Testis (tissue), 3 donors: ENCODE results near the gene CLEC16A. TPM values are rescaled to one million over a fixed set of nuclear protein-coding genes. Genes with fewer than 3 reads are reported as not detected.

Experiments used
- DNase-seq: peaks from one replicate; pipeline ENCODE4 v3.0.0-alpha.2; 2019
- H3K27ac ChIP-seq, 2 donors: fragments of 200-600 bp; sonication (generic); one replicate each; pipeline ENCODE4 v1.5.1; 2019
- H3K27me3 ChIP-seq: fragments of 200-600 bp; sonication (generic); one replicate; pipeline ENCODE4 v1.5.1; 2019
- H3K36me3 ChIP-seq: fragments of 200-600 bp; sonication (generic); one replicate; pipeline ENCODE4 v1.5.1; 2017; ENCODE audit warnings: low read depth; ENCODE audit errors: missing control alignments
- H3K4me1 ChIP-seq: fragments of 200-600 bp; sonication (generic); one replicate; pipeline ENCODE4 v1.5.1; 2019
- H3K4me3 ChIP-seq, 2 donors: fragments of 200-600 bp; sonication (generic); one replicate each; pipeline ENCODE4 v1.5.1; 2017 to 2019
- H3K9me3 ChIP-seq: fragments of 200-600 bp; sonication (generic); one replicate; pipeline ENCODE4 v1.5.1; 2017
- CTCF ChIP-seq, 3 experiments: fragments of 450-650 bp in 2 of 3; fragments of 200-600 bp in 1 of 3; sonication (generic) in 1 of 3; IDR thresholded peaks; one replicate each; pipeline ENCODE4 v1.5.1; 2016 to 2019; ENCODE audit warnings: antibody characterized with exemption in 3 of 3, mild to moderate bottlenecking in 2 of 3, moderate library complexity in 1 of 3
- POLR2A ChIP-seq: fragments of 450-650 bp; IDR thresholded peaks from one replicate; pipeline ENCODE4 v1.6.1; 2017; ENCODE audit warnings: antibody characterized with exemption, mild to moderate bottlenecking, moderate library complexity
- WGBS, 2 donors: methylation state at CpG; one replicate each; pipeline ENCODE4 v1.1.5; 2018; 5-methylcytosine and 5-hydroxymethylcytosine counted together
- intact Hi-C: fragments of 100-400 bp; cut with DNase I; formaldehyde crosslinking; loops from one replicate; pipeline ENCODE4 v1.15.1; 2023; ENCODE audit warnings: low total_unique reads
- polyA plus RNA-seq: library from polyadenylated mRNA; stranded (reverse); fragments of 350-450 nt; fragmentation: Illumina TruSeq; extraction: RNeasy Lipid Tissue Mini Kit (QIAGEN cat#74804); gene quantifications from one replicate; pipeline ENCODE4 v1.2.3, GENCODE V29; 2014; ENCODE audit warnings: low read depth, low replicate concordance; ENCODE audit not compliant: insufficient read depth
- total RNA-seq, 2 donors: library from RNA; depleted of rRNA; stranded (reverse); fragments of >200 nt; gene quantifications; one replicate each; pipeline ENCODE4 v1.2.3, GENCODE V29; 2016

Gene CLEC16A
- total and polyA plus RNA-seq, 3 donors from 2014 or later: 93.9 to 126 (median 122) TPM

DNA sequence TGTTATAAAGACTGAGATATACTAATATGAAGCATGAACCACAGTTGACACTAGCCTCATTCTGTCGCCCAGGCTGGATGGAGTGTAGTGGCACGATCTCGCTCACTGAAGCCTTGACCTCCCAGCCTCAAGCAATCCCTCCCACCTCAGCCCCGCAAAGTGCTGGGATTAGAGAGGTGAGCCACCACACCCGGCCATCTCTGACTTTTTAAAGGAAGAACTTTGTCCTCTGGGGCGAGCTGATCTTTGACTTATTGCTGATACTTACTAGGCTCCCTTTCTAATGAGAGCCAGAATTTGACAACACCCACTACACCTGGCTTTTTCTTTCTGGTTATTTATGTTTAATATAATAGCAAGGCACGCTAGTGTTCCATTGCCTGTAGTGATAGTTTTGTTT, 57.2 kb downstream of the CLEC16A start:
- Histone ChIP-seq H3K27ac (no peak overlapping the region), H3K27me3 (no peaks in the 10 kb centered on the region), H3K9me3 (no peaks in the 10 kb centered on the region), H3K4me3 (no peak overlapping the region), H3K36me3 (no peaks in the 10 kb centered on the region), H3K4me1 (no peaks in the 10 kb centered on the region)
- intact Hi-C loops: no loop called here
- WGBS, 2 donors: 94 to 96% methylated on average over 7 of the region's 7 CpGs
- no peak for TF ChIP-seq POLR2A
- no peak for TF ChIP-seq CTCF (IDR thresholded peaks at IDR 0.05)
- DNase-seq: no peak

GRCh38 chr16:11003141-11003540, 58.8 kb downstream of the CLEC16A start:
- Histone ChIP-seq H3K4me1 (no peaks in the 10 kb centered on the region), H3K27me3 (no peaks in the 10 kb centered on the region), H3K4me3 (no peak overlapping the region), H3K27ac (no peak overlapping the region), H3K36me3 (no peaks in the 10 kb centered on the region), H3K9me3 (no peaks in the 10 kb centered on the region)
- intact Hi-C loops: no loop called here
- WGBS, 2 donors: 92 to 96% methylated on average over 16 of the region's 16 CpGs
- no peak for TF ChIP-seq POLR2A
- no peak for TF ChIP-seq CTCF (IDR thresholded peaks at IDR 0.05)
- no peak for DNase-seq

- no peak overlapping the region for H3K27ac ChIP-seq
- WGBS, 2 donors: 83 to 89% methylated on average over 3 to 4 of the region's 4 CpGs
These were observed 60.0 kb downstream of the CLEC16A start for GRCh38 chr16:11004351-11004750.

GRCh38 chr16:11004973-11005610, 60.7 kb downstream of the CLEC16A start:
- H3K27me3 ChIP-seq: no peaks in the 10 kb centered on the region
- no peak for DNase-seq
- no peak overlapping the region for H3K27ac ChIP-seq
- H3K9me3 ChIP-seq: no peaks in the 10 kb centered on the region
- no peak overlapping the region for H3K4me3 ChIP-seq
- intact Hi-C loops: no loop called here
- peaks cover under 1% of the 10 kb centered on the region for H3K4me1 ChIP-seq
- 81 to 86% methylated on average over 5 of the region's 5 CpGs for WGBS, 2 donors
- H3K36me3 ChIP-seq: no peaks in the 10 kb centered on the region
- TF ChIP-seq CTCF (IDR thresholded peaks at IDR 0.05) (no peak), POLR2A (no peak)

More at GRCh38 chr16:11004351-11004750, 60.0 kb downstream of the CLEC16A start:
- Histone ChIP-seq H3K9me3 (no peaks in the 10 kb centered on the region), H3K27me3 (no peaks in the 10 kb centered on the region), H3K4me1 (no peaks in the 10 kb centered on the region), H3K4me3 (no peak overlapping the region), H3K36me3 (no peaks in the 10 kb centered on the region)
- intact Hi-C loops: no loop called here
- TF ChIP-seq CTCF (IDR thresholded peaks at IDR 0.05) (no peak), POLR2A (no peak)
- DNase-seq: no peak

DNA sequence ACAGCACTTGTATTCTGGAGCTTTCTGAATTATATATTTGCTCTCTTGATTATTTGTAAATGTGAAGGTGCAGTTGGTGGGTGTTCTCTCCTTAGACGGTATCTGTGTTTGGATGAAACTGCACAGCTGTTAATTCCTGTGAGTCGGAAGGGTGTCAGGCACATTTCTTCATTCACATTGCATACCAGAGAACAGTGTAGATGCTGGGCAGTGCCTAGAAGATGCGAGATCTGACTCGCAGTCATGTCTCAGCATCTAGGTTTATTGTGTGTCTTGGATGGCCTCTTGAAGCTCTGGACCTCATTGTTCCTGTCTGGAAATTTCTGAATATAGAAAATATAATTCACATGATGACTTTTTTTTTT, 61.2 kb downstream of the CLEC16A start:
- Histone ChIP-seq H3K4me3 (no peak overlapping the region), H3K27ac (no peak overlapping the region), H3K36me3 (no peaks in the 10 kb centered on the region), H3K9me3 (no peaks in the 10 kb centered on the region), H3K4me1 (peaks cover 5% of the 10 kb centered on the region), H3K27me3 (no peaks in the 10 kb centered on the region)
- 84 to 85% methylated on average over 4 of the region's 4 CpGs for WGBS, 2 donors
- no peak for TF ChIP-seq CTCF (IDR thresholded peaks at IDR 0.05)
- no peak for TF ChIP-seq POLR2A
- no peak for DNase-seq
- intact Hi-C loops: no loop called here
